ENCODE results near the gene TRAT1. TPM values are rescaled to one million over a fixed set of nuclear protein-coding genes. Genes with fewer than 3 reads are reported as not detected.

TRAT1 gene
- total RNA-seq, 3 donors from 2014 or later = 0.64 to 2.0 (median 0.88) TPM

GRCh38 chr3:108882762-108883161 is 60.2 kb downstream of the TRAT1 start:
- Histone ChIP-seq H3K27ac (no peak overlapping the region), H3K36me3 (no peaks in the 10 kb centered on the region), H3K27me3 (no peaks in the 10 kb centered on the region), H3K9me3 (no peaks in the 10 kb centered on the region), H3K4me3 (no peak overlapping the region), H3K4me1 (no peaks in the 10 kb centered on the region)
- intact Hi-C loops (cut with DNase I; ENCODE audit: low total_unique reads) = no loop called here
- no peak for DNase-seq (ENCODE audit: low spot score in 2 of 2)
- TF ChIP-seq POLR2AphosphoS5 (IDR thresholded peaks at IDR 0.05) (no peak), POLR2A (IDR thresholded peaks at IDR 0.05) (no peak)

GRCh38 chr3:108883373-108883772 is 60.8 kb downstream of the TRAT1 start:
- Histone ChIP-seq H3K27ac (no peak overlapping the region), H3K36me3 (no peaks in the 10 kb centered on the region), H3K4me3 (no peak overlapping the region), H3K27me3 (no peaks in the 10 kb centered on the region), H3K9me3 (no peaks in the 10 kb centered on the region), H3K4me1 (no peaks in the 10 kb centered on the region)
- intact Hi-C loops (cut with DNase I; ENCODE audit: low total_unique reads) = no loop called here
- no peak for TF ChIP-seq CTCF (IDR thresholded peaks at IDR 0.05)
- no peak for TF ChIP-seq POLR2AphosphoS5 (IDR thresholded peaks at IDR 0.05)
- no peak for TF ChIP-seq POLR2A (IDR thresholded peaks at IDR 0.05)
- no peak for DNase-seq (ENCODE audit: low spot score in 2 of 2)

GRCh38 chr3:108887121-108887520 is 64.5 kb downstream of the TRAT1 start:
- Histone ChIP-seq H3K27ac (no peak overlapping the region), H3K4me1 (no peaks in the 10 kb centered on the region), H3K36me3 (no peaks in the 10 kb centered on the region), H3K9me3 (no peaks in the 10 kb centered on the region), H3K27me3 (no peaks in the 10 kb centered on the region), H3K4me3 (no peak overlapping the region)
- intact Hi-C loops (cut with DNase I; ENCODE audit: low total_unique reads) = no loop called here
- DNase-seq (ENCODE audit: low spot score in 2 of 2) = no peak
- TF ChIP-seq POLR2A (IDR thresholded peaks at IDR 0.05) (no peak), CTCF (IDR thresholded peaks at IDR 0.05) (no peak), POLR2AphosphoS5 (IDR thresholded peaks at IDR 0.05) (no peak)

GRCh38 chr3:108887777-108888176 is 65.2 kb downstream of the TRAT1 start:
- TF ChIP-seq POLR2A (IDR thresholded peaks at IDR 0.05) (no peak), POLR2AphosphoS5 (IDR thresholded peaks at IDR 0.05) (no peak), CTCF (IDR thresholded peaks at IDR 0.05) (no peak)
- Histone ChIP-seq H3K4me1 (no peaks in the 10 kb centered on the region), H3K4me3 (no peak overlapping the region), H3K9me3 (no peaks in the 10 kb centered on the region), H3K36me3 (no peaks in the 10 kb centered on the region), H3K27me3 (no peaks in the 10 kb centered on the region), H3K27ac (no peak overlapping the region)
- DNase-seq (ENCODE audit: low spot score in 2 of 2) = no peak
- intact Hi-C loops (cut with DNase I; ENCODE audit: low total_unique reads) = no loop called here

- Histone ChIP-seq H3K4me1 (no peaks in the 10 kb centered on the region), H3K9me3 (no peaks in the 10 kb centered on the region), H3K36me3 (no peaks in the 10 kb centered on the region), H3K27me3 (no peaks in the 10 kb centered on the region), H3K4me3 (no peak overlapping the region), H3K27ac (no peak overlapping the region)
- no peak for DNase-seq (ENCODE audit: low spot score in 2 of 2)
- TF ChIP-seq POLR2AphosphoS5 (IDR thresholded peaks at IDR 0.05) (no peak), CTCF (IDR thresholded peaks at IDR 0.05) (no peak), POLR2A (IDR thresholded peaks at IDR 0.05) (no peak)
- intact Hi-C loops (cut with DNase I; ENCODE audit: low total_unique reads) = loop anchor here (5.0 kb wide), 1 partner anchor 35 kb away; no protein-coding TSS in a partner anchor
Measured at GRCh38 chr3:108891833-108892232, 69.2 kb downstream of the TRAT1 start.

- no peaks in the 10 kb centered on the region for H3K4me1 ChIP-seq
- H3K36me3 ChIP-seq = no peaks in the 10 kb centered on the region
- no peaks in the 10 kb centered on the region for H3K9me3 ChIP-seq
- DNase-seq (ENCODE audit: low spot score in 2 of 2) = no peak
- H3K27me3 ChIP-seq = no peaks in the 10 kb centered on the region
- intact Hi-C loops (cut with DNase I; ENCODE audit: low total_unique reads) = loop anchor here (5.0 kb wide), 1 partner anchor 38 kb away; no protein-coding TSS in a partner anchor
- no peak overlapping the region for H3K27ac ChIP-seq
- no peak overlapping the region for H3K4me3 ChIP-seq
- TF ChIP-seq POLR2A (IDR thresholded peaks at IDR 0.05) (no peak), POLR2AphosphoS5 (IDR thresholded peaks at IDR 0.05) (no peak), CTCF (IDR thresholded peaks at IDR 0.05) (no peak)
Measured at GRCh38 chr3:108894981-108895380, 72.4 kb downstream of the TRAT1 start.

Measured in breast epithelium (tissue), 4 donors.